Stimulated activated CD8-positive, alpha-beta memory T cell treated with anti-CD3 and anti-CD28 coated beads, Interleukin-7, amount 100 ng/mL, for 48 hours (primary cell): ENCODE data around the gene ZNF774.
"Not testable (repeated sequence)": the region's sequence is repeated elsewhere in the genome, so short reads cannot be mapped to it uniquely, and the experiment has no call there.

Source experiments
- DNase-seq, 2 donors: peaks; one replicate each; pipeline ENCODE4 v3.0.0-alpha.2; 2020; ENCODE audit warnings: low read depth in 1 of 2; ENCODE audit errors: extremely low read depth in 1 of 2

Gene ZNF774

DNA sequence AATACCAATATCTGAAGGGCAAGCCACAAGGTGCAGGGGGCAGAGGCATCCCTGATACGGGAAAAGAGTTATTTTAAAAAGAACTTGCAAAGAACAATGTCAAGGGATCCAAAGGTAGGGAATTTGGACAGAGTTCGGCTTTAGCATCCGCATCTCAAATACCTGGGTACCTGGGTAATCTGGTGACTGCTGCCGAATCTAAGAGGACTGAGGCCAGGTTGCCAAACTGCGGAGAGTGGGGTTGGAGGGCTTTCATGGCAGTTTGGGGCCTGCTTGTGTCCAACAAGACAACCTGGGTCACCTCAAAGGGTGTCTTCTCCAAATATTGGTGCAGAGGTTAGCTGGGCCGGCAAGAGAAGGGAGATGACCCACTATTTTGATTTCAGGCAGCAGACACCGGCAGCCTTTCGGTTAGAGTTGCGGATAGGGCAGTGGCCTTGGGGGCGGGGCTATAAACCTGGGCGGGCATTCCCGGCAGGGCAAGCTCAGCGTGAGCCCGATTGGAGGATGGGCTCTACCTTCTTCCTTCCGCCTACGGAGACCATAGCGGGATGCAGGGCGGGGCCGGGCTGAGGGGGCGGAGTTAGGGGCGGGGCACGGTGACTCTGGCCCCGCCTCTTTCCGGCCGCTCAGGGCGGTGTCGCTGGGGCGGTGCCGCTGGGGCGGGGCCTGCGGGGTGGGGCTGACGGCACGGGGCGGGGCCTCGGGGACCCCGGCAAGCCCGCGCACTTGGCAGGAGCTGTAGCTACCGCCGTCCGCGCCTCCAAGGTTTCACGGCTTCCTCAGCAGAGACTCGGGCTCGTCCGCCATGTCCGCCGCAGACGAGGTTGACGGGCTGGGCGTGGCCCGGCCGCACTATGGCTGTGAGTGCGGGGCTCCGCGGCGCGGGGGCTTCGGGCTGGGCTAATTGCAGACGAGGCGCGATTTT lies 35.7 kb downstream of the ZNF774 start, which contains the start of gene IQGAP1:
IQGAP1 (plus strand) TSS at position 709 of the 928 bp plus-strand sequence; CDS start at position 809, 100 bp downstream.
- DNase-seq: peak; percentile 88 to 98

DNA sequence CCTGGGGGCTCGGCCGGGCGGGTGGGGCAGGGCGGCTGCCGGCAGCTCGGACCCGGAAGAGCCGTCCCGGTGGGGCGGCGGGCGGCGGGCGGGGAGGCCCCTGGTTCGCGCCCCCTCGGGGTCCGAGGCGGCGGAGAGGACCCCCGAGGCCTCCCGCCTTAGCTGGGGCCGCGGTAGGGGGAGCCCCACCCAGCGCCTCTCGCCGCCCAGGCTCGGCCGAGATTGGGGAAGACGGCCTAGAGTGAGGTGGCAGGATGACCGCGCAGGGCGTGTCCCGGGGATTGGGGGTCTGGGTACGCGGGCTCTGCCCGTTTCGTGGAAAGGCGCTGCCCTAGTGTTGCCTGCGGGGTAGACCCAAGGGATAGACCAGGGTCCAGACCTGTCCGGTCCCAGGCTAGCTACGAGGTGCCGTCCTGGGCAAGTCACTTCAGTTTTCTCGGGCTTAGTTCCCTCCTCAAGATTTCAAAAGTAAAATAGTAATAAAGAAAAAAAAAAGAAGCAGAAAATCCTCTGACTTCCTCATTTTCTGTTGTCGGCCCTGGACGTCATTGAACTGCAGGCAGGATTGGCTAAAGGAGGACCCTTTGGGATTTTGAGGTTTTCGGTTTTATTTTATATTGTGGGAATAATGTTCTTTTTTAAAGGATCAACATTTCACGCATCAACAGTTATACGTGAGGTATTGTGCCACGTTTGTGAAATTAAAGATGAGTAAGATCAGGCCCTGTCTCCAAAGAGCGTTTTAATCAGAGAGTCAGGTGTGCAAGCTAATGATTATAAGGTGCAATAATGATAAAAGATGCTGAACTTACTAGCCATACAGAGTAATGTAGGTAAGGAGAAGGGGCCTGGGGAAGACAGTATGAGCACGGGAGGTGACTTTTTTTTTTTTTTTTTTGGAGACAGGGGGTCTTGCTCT lies 36.6 kb downstream of the ZNF774 start:
- DNase-seq: peak; percentile 33 to 44

DNA sequence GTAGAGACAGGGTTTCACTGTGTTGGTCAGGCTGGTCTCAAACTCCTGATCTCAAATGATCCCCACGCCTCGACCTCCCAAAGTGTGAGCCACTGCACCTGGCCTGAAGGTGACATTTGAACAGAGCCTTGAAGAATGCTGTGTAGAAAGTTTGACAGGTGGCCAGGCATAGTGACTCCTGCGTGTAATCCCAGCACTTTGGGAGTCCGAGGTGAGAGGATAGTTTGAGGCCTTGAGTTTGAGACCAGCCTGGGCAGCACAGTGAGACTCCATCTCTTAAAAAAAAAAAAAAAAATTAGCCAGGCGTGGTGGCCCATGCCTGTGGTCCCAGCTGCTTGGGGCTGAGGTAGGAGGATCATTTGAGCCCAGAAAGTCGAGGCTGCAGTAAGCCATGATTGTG lies 37.4 kb downstream of the ZNF774 start:
- DNase-seq: no peak

DNA sequence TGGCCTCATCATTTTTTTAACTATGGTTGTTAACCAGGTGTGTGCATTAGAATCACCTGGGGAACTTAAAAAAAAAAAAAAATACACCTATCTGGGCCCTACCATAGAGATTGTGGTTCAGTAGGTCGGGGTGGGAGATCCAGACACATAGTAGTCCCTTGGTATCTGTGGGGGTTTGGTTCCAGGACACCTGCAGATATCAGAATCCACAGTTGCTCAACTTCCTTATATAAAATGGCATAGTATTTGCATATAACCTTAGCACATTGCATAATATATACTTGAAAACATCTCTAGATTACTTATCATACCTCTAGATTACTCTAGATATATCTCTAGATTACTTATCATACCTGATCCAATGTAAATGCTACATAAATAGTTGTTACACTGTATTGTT lies 41.0 kb downstream of the ZNF774 start:
- no peak for DNase-seq

DNA sequence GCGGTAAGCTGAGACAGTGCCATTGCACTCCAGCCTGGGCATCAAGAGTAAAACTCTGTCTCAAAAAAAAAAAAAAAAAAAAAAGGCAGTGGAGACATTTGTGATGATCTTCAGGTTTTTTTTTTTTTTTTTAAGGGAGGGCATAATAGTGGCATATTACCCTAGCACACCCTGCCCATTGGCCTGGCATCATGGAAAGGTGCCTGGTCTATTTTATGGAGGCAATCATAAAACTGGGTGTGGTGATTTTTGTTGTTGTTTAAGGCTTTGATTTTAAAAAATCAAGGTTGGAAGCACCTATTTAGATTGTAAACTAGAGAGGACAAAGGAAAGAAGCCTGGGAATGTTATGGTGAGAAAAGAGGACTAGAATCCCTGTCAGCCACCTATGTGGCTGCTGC lies 42.0 kb downstream of the ZNF774 start:
- DNase-seq: no peak

DNA sequence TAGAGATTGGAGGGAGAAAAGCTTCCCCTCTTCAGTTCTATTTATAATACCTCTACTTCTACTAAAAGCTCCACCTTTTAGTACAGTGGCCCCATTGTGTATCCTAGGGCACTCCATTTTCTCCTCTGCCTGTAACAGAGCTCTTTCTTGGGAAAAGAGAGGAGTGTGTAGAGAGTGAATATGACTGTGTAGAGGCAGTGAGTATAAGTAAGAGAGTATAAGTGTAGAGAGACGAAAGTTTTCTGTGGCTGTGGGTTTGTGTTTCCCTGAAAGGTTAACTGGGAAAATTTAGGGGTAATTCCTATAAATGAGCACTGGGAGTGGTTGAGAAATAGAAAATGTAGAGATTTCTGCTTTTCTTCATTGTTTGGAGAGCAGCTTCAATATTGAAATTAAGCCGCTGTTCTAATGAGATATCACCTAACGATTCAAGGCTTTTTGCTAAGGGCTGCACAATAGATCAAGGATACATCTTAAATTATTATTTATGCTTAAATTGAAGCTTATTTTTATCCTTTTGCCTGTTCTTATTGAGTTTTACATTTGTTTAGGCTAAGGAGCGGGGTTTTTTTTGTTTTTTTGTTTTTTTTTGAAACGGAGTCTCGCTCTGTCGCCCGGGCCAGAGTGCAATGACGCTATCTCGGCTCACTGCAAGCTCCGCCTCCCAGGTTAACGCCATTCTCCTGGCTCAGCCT lies 42.8 kb downstream of the ZNF774 start:
- no peak for DNase-seq

DNA sequence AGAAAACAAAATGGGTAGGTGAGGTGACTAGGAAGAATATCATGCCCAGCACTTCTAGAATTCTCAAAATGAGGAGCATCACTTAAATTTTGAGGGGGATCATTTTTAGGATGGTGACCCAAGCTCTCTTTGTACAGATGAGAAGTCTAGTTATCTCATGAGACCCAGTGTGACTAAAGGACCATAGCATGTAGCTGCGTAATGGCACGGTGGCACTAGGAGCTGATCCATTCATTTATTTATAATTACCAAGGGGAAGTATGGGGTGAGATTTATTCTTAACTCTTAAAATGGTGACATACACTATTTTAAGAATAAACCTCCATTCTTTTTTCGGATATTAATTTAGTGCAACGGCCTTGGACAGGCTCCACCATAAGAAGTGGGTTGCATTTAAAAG lies 44.2 kb downstream of the ZNF774 start:
- no peak for DNase-seq

DNA sequence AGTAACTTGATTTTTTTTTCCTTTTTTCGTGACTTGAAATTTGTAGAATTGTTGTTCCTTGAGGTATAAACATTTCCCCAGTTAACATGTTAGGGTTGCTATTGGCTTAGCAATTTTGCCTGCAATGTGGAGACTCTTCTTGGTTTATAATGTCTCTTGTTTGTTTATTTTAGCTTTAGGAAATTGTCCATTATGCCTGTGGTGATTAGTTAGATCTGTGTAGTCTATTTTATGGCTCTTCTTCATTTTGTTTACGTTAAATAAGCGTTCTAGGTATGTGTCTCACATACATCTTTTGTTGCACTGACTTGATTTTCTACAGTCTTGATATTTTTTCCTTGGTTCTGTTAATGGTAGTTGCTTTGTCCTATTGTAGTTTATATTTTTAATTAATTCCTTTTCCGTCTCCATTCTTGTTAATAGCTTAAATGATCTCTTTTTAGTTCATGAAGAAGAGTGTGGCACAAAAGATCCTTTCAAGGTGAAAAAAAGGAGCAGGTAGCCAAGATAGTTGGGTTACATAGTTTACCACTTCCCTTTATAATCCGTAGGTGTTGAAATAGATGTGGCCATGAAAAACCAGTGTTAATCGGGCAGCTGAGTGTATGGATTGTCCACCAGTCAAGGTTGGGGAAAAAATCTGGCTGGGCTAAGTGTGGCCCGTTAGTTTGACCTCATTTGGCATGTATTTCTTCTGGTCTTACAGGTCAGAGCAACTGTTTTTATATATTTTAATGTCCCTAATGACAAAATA lies 48.1 kb downstream of the ZNF774 start:
- no peak for DNase-seq

DNA sequence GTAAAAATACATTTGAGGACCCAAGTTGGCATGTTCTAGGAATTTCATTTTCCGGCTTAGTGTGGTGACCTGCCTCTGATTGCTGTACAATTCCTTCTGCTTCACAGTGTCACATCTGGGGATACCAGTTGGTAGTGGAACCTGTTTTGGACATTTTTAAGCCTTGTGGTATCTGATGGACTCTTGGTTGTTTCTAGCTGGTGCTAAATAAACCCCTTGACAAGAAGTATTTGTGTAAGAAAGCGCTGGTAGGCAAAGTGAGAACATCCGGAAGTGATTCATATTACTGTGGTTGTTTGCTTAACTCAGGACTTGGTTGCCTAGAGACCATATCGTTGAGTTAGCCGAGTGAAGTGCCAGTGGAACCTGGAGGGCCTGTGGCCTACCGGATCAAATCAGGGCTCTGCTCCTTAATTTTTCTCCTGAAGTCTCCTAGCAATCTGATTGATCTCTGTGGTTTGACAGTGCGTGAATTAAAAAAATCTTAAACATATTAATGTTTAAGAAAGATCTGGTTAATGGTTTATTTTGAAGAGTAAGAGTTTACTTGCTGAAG lies 48.8 kb downstream of the ZNF774 start:
- DNase-seq: peak in 1 of 2 donors; percentile 55

DNA sequence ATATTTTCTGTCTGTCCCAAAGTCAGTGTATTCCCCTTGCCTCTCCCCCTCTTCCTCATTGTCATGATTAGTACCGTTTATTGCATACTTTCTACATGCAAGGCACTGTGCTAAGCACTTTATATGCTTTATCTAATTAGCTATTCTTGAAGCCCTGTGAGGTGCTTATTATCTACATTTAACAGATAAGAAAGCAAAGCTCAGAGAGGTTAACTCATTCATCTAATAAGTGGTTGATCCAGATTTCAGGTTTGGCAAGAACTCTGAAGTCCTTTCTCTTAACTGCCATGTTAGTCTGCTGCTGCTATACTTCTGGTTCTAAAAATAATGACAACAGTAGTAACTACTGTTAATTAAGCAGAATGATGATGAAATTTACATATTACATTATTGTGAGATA lies 49.4 kb downstream of the ZNF774 start:
- no peak for DNase-seq

DNA sequence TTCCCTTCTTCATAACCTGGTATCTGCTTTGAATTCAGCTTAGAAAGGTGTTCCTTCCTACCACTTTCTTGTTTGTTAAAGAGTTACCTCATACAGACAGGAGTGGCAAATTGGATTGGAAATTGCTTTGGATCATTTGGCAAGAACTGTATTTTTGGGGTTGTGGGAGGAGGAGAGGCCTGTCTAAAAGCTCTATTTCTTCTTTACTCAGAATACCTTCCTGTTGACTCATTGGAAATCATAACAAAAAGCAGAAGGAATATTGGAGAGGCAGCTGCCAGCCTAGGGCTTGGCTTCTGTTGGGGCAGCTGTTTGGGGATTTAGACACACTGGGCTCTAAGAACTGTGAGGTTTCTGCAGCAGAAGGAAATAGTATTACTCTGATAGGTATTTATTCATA lies 50.1 kb downstream of the ZNF774 start:
- no peak for DNase-seq

DNA sequence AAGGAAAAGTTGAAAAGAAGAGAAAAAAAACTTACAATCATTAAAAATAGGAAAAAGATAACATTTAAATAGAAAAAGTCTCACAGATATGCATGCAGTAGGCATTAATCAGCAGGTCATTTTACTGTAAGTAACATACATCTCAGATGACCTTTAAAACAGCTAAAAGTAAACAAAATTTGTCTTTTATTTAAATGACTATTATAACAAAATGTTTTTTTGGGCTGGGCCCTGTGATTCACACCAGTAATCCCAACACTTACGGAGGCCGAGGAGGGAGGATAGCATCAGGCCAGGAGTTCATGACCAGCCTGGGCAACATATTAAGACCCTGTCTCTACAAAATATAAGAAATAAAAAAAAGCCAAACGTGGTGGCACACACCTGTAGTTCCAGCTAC lies 50.7 kb downstream of the ZNF774 start:
- DNase-seq: no peak

DNA sequence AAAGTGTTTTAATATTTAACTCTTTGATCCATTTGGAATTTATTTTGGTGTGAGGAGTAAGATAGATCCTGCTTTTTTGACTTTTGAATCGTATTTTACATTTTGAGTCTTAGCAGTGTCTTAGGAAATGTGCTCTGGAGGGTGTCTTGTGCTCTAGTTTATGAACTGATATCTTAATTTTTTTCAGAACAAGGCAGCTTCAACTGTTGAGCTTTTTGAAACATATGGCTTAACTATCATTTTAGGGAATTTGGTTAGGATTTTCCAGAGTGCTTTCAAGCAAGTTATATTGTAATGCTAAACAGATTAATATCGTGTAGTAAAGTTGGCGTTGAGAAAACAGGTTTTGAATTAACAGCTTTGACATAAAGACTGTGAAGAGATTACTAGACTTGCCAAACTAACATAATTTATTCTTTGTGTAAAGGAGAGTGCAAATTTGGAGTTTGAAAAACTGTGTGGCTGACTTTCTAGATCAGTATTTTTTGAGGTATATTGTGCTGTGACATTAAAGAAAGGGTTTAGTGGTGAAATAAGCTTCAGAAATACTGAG lies 53.0 kb downstream of the ZNF774 start:
- DNase-seq: no peak

DNA sequence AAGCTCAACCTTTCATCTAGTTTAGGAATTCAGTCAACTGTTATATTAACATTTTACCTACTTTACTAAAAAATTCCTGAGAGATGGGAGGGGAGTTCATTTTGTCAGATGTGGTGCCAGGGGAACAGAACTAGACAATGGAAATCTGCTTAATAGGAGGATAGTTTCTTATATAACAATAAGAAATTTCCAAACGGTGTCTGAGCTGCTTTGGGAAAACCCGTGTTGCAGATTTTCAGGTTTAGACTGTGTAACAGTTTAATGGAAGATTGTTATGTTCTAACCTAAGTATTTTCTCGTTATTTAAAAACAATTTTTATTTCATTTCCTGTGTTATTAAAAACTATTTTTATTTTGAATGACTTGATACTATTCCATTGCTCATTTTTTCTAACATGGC lies 55.3 kb downstream of the ZNF774 start:
- DNase-seq: no peak

DNA sequence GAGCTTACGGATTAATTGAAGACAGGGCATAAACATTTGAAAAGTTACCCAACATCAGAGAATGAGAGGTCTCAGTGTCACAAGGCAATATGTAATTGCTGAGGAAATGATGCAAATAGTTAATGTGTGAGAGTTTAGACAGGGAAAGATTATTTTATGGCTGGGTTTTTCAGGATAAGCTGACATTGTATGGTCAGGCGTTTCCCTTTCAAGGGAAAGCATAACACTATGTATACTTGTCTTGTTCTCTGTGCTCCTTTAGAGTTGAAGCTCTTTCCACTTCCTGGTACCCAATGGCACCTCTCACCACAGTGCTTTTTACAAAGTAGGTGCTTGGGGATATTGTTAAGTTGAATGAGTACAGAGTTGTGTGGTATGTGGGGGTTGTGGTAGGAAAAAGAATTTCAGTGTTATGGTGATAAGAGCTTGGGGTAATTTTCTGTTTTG lies 55.8 kb downstream of the ZNF774 start:
- no peak for DNase-seq

DNA sequence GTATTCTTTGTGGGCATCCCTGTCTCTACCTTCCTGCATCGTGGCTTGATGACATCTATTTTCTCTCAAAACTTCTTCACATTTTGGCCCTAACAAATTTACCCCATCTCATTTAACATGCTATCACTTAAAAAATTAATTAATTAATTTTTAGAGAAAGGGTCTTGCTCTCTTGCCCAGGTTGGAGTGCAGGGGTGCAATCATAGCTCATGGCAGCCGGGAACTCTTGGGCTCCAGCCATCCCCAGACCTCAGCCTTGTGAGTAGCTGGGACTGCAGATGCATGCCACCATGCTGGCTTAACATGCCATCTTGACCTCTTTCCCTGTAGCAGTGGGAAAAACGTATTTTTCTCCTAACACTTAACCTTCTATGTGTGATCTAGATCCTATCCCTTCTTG lies 56.6 kb downstream of the ZNF774 start:
- no peak for DNase-seq

DNA sequence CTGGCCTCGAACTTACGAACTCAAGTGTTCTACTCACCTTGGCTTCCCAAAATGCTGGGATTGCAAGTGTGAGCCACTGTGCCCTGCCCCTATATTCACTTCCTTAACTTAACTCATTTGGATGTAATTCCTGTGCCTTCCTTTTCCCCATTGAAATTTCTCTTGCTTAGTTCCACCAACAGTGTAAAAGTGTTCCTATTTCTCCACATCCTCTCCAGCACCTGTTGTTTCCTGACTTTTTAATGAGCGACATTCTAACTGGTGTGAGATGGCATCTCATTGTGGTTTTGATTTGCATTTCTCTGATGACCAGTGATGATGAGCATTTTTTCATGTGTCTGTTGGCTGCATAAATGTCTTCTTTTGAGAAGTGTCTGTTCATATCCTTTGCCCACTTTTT lies 57.5 kb downstream of the ZNF774 start:
- DNase-seq: not testable (repeated sequence)

DNA sequence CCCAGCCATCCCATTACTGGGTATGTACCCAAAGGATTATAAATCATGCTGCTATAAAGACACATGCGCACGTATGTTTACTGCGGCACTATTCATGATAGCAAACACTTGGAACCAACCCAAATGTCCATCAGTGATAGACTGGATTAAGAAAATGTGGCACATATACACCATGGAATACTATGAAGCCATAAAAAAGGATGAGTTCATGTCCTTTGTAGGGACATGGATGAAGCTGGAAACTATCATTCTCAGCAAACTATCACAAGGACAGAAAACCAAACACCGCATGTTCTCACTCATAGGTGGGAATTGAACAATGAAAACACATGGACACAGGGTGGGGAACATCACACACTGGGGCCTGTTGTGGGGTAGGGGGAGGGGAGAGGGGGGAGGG lies 58.2 kb downstream of the ZNF774 start:
- not testable (repeated sequence) for DNase-seq

DNA sequence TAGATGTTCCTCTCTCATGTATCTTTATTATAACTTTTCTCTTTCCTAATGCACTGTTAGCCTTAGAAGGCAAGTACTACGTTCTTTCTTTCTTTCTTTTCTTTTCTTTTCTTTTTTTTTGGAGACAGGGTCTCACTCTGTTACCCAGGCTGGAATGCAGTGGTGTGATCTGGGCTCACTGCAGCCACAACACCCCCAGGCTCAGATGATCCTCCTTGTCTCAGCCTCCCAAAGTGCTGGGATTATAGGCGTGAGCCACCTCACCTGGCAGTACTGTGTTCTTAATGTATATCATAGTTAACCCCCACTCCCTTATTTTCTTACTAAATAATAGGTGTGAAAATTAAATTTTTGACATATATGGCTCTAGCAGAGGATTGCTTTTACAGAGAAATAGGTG lies 59.1 kb downstream of the ZNF774 start:
- no peak for DNase-seq
